IMR-90 (cell line): ENCODE measurements around the gene TRABD2A. TPM values are rescaled to one million over a fixed set of nuclear protein-coding genes. Genes with fewer than 3 reads are reported as not detected.

Source experiments
- ATAC-seq: fragments of 200-7000 bp; cut with Tn5 transposase; 2 replicates; pipeline ENCODE4 v1.9.1; 2020; ENCODE audit warnings: low read depth, mild to moderate bottlenecking, moderate library complexity
- BruUV-seq: library from RNA; stranded (reverse); fragments of 400-500 nt; replicated peaks from 2 replicates; lab custom pipeline; 2021; lab: Mats Ljungman, UMichigan
- CTCF ChIA-PET: fragments of 300-600 bp; formaldehyde crosslinking; extraction: SDS; loops from one replicate; lab custom pipeline; 2021; ENCODE audit warnings: antibody characterized with exemption; lab: Yijun Ruan, JAX
- POLR2A ChIA-PET: fragments of 300-600 bp; sonication (Branson Sonifier 250); formaldehyde crosslinking; loops from one replicate; lab custom pipeline; 2022; ENCODE audit warnings: antibody characterized with exemption; ENCODE audit not compliant: unreplicated experiment; lab: Charles Lee
- DNase-seq: peaks from one replicate; pipeline ENCODE4 v3.0.0; 2013
- H2AFZ ChIP-seq: replicated peaks from 2 replicates; pipeline ENCODE3; 2013; ENCODE audit warnings: low read length, mild to moderate bottlenecking; ENCODE audit not compliant: poor library complexity
- H2AK5ac ChIP-seq: 2 replicates; pipeline ENCODE4 v1.6.1; 2013; ENCODE audit warnings: low read depth, low read length, inconsistent platforms
- H2AK9ac ChIP-seq: replicated peaks from 2 replicates; pipeline ENCODE3; 2013; ENCODE audit warnings: mild to moderate bottlenecking, low read depth, low read length, moderate library complexity; ENCODE audit not compliant: poor library complexity
- H2BK120ac ChIP-seq: 2 replicates; pipeline ENCODE4 v1.6.1; 2013; ENCODE audit warnings: low read depth, low read length, inconsistent platforms
- H2BK15ac ChIP-seq: 3 replicates; pipeline ENCODE4 v1.6.1; 2013; ENCODE audit warnings: low read depth, low read length, inconsistent platforms
- H2BK20ac ChIP-seq: 2 replicates; pipeline ENCODE4 v1.6.1; 2013; ENCODE audit warnings: low read depth, mild to moderate bottlenecking, inconsistent platforms, low read length, moderate library complexity
- H2BK5ac ChIP-seq: 2 replicates; pipeline ENCODE4 v1.6.1; 2013; ENCODE audit warnings: mild to moderate bottlenecking, low read depth, low read length, inconsistent platforms; ENCODE audit not compliant: poor library complexity, severe bottlenecking
- H3K14ac ChIP-seq: replicated peaks from 2 replicates; pipeline ENCODE4 v1.6.1; 2013; ENCODE audit warnings: low read depth, low read length, inconsistent platforms
- H3K18ac ChIP-seq: 2 replicates; pipeline ENCODE4 v1.6.1; 2013; ENCODE audit warnings: low read depth, low read length, control low read depth
- H3K23ac ChIP-seq: 2 replicates; pipeline ENCODE4 v1.6.1; 2013; ENCODE audit warnings: low read depth, low read length, inconsistent platforms
- H3K27ac ChIP-seq: 2 replicates; pipeline ENCODE4 v1.5.1; 2013; ENCODE audit warnings: mild to moderate bottlenecking, control low read depth, low read length; ENCODE audit not compliant: insufficient read depth
- H3K27me3 ChIP-seq: 2 replicates; pipeline ENCODE4 v1.6.1; 2013; ENCODE audit warnings: low read length; ENCODE audit not compliant: control insufficient read depth, insufficient read depth
- H3K36me3 ChIP-seq: 2 replicates; pipeline ENCODE4 v1.6.1; 2013; ENCODE audit warnings: low read length, mixed read lengths; ENCODE audit not compliant: control insufficient read depth, insufficient read depth
- H3K4ac ChIP-seq: 2 replicates; pipeline ENCODE4 v1.6.1; 2013; ENCODE audit warnings: low read depth, low read length, inconsistent platforms
- H3K4me1 ChIP-seq: 2 replicates; pipeline ENCODE4 v1.6.1; 2013; ENCODE audit warnings: low read length, mixed read lengths; ENCODE audit not compliant: control insufficient read depth, insufficient read depth
- H3K4me2 ChIP-seq: 2 replicates; pipeline ENCODE4 v1.6.1; 2013; ENCODE audit warnings: low read depth, mild to moderate bottlenecking, control low read depth, low read length, moderate library complexity
- H3K4me3 ChIP-seq: 2 replicates; pipeline ENCODE4 v1.5.1; 2013; ENCODE audit warnings: low read depth, mild to moderate bottlenecking, control low read depth, low read length, moderate library complexity; ENCODE audit not compliant: insufficient read depth
- H3K56ac ChIP-seq: 2 replicates; pipeline ENCODE4 v1.6.1; 2013; ENCODE audit warnings: low read length, inconsistent platforms; ENCODE audit not compliant: insufficient read depth; ENCODE audit errors: extremely low read depth
- H3K79me1 ChIP-seq, 2 experiments: 2 replicates each; pipeline ENCODE4 v1.6.1; 2013; ENCODE audit warnings: low read length in 2 of 2, inconsistent platforms in 1 of 2, low read depth in 1 of 2
- H3K9ac ChIP-seq: 2 replicates; pipeline ENCODE4 v1.6.1; 2013; ENCODE audit warnings: low read depth, low read length, control low read depth
- H3K9me1 ChIP-seq: 2 replicates; pipeline ENCODE4 v1.6.1; 2013; ENCODE audit warnings: low read length, inconsistent platforms; ENCODE audit not compliant: insufficient read depth
- H3K9me3 ChIP-seq: 2 replicates; pipeline ENCODE4 v1.6.1; 2013; ENCODE audit warnings: low read length; ENCODE audit not compliant: control insufficient read depth, insufficient read depth
- H4K20me1 ChIP-seq: 2 replicates; pipeline ENCODE4 v1.6.1; 2013; ENCODE audit warnings: low read length, inconsistent platforms; ENCODE audit not compliant: insufficient read depth
- H4K5ac ChIP-seq: 2 replicates; pipeline ENCODE4 v1.6.1; 2013; ENCODE audit warnings: mild to moderate bottlenecking, low read depth, low read length, control low read depth
- H4K8ac ChIP-seq, 2 experiments: 2 replicates each; pipeline ENCODE4 v1.6.1; 2013; ENCODE audit warnings: low read depth in 2 of 2, low read length in 2 of 2, control low read depth in 1 of 2, inconsistent platforms in 1 of 2
- H4K91ac ChIP-seq: 2 replicates; pipeline ENCODE4 v1.6.1; 2013; ENCODE audit warnings: low read depth, low read length, inconsistent platforms; ENCODE audit not compliant: insufficient read depth
- BHLHE40 ChIP-seq: fragments of 150-350 bp; IDR thresholded peaks from 2 replicates; pipeline ENCODE4 v1.6.1; 2016; ENCODE audit warnings: mild to moderate bottlenecking, low read depth, low read length
- CEBPB ChIP-seq: IDR thresholded peaks from 2 replicates; pipeline ENCODE4 v1.6.1; 2012; ENCODE audit warnings: low read depth, low read length, improper control_type of control experiment
- CHD1 ChIP-seq: IDR thresholded peaks from 2 replicates; pipeline ENCODE4 v1.6.1; 2012; ENCODE audit warnings: low read depth, low read length, improper control_type of control experiment
- CTCF ChIP-seq: conservative IDR thresholded peaks from 2 replicates; pipeline ENCODE4 v1.5.1; 2012; ENCODE audit warnings: mild to moderate bottlenecking, low read depth, low read length, improper control_type of control experiment
- FOS ChIP-seq: fragments of 150-350 bp; IDR thresholded peaks from 2 replicates; pipeline ENCODE4 v1.6.1; 2016; ENCODE audit warnings: low read depth, low read length
- MAFK ChIP-seq: IDR thresholded peaks from 2 replicates; pipeline ENCODE4 v1.6.1; 2012; ENCODE audit warnings: low read depth, low read length, improper control_type of control experiment
- MAZ ChIP-seq: IDR thresholded peaks from 2 replicates; pipeline ENCODE4 v1.6.1; 2012; ENCODE audit warnings: low read depth, mild to moderate bottlenecking, low read length, improper control_type of control experiment, moderate library complexity, borderline replicate concordance
- MXI1 ChIP-seq: IDR thresholded peaks from 2 replicates; pipeline ENCODE4 v1.6.1; 2012; ENCODE audit warnings: low read depth, mild to moderate bottlenecking, low read length, moderate library complexity, borderline replicate concordance
- NFE2L2 ChIP-seq: fragments of 150-350 bp; IDR thresholded peaks from 2 replicates; pipeline ENCODE4 v1.6.1; 2016; ENCODE audit warnings: low read depth, mild to moderate bottlenecking, low read length
- POLR2A ChIP-seq: IDR thresholded peaks from 2 replicates; pipeline ENCODE4 v1.6.1; 2012; ENCODE audit warnings: mild to moderate bottlenecking, low read depth, low read length
- RAD21 ChIP-seq: IDR thresholded peaks from 2 replicates; pipeline ENCODE4 v1.6.1; 2012; ENCODE audit warnings: low read length, improper control_type of control experiment
- RCOR1 ChIP-seq: IDR thresholded peaks from 2 replicates; pipeline ENCODE4 v1.6.1; 2012; ENCODE audit warnings: mild to moderate bottlenecking, low read length, improper control_type of control experiment; ENCODE audit not compliant: insufficient replicate concordance
- RFX5 ChIP-seq: IDR thresholded peaks from 2 replicates; pipeline ENCODE4 v1.8.0; 2012; ENCODE audit warnings: low read depth, mild to moderate bottlenecking, low read length, moderate library complexity
- SMC3 ChIP-seq: fragments of 150-350 bp; IDR thresholded peaks from 2 replicates; pipeline ENCODE4 v1.6.1; 2016; ENCODE audit warnings: low read depth, mild to moderate bottlenecking, antibody characterized with exemption, low read length, moderate library complexity
- WGBS, 2 experiments: methylation state at CpG; one replicate each; pipeline versions ENCODE4 v1.1.5 to v1.1.7; 2013; ENCODE audit warnings: missing lambda C conversion rate in 2 of 2; ENCODE audit not compliant: insufficient read length in 1 of 2; ENCODE audit errors: extremely low coverage in 2 of 2; 5-methylcytosine and 5-hydroxymethylcytosine counted together
- dilution Hi-C: fragments of 300-500 bp; cut with HindIII; formaldehyde crosslinking; loops from one replicate; pipeline ENCODE4 v1.14.3; 2018; ENCODE audit warnings: low sequenced_read_pairs; ENCODE audit not compliant: unreplicated experiment
- in situ Hi-C: fragments of 300-500 bp; cut with MboI; formaldehyde crosslinking; loops from 3 replicates; pipeline ENCODE4 v1.14.3; 2019; ENCODE audit warnings: low sequenced_read_pairs, inconsistent platforms, mixed read lengths
- intact Hi-C: fragments of 100-400 bp; cut with micrococcal nuclease; formaldehyde crosslinking; loops from 2 replicates; pipeline ENCODE4 v1.10.0; 2022
- polyA plus RNA-seq, 3 experiments: library from polyadenylated mRNA; depleted of rRNA; stranded (reverse); fragments of >200 nt; gene quantifications; 2 replicates each; pipeline ENCODE4 v1.2.3, GENCODE V29; 2012; ENCODE audit warnings: low replicate concordance in 1 of 3
- total RNA-seq: library from RNA; depleted of rRNA; stranded (reverse); fragments of >200 nt; gene quantifications from 2 replicates; pipeline ENCODE4 v1.2.3, GENCODE V29; 2012
- TF ChIP-seq, protein P1 (sequence below): fragments of 150-350 bp; IDR thresholded peaks from 2 replicates; pipeline ENCODE4 v1.6.1; 2017; ENCODE audit warnings: mild to moderate bottlenecking, antibody characterized with exemption, low read length, low read depth
- TF ChIP-seq, protein P2 (sequence below): fragments of 150-350 bp; IDR thresholded peaks from 2 replicates; pipeline ENCODE4 v1.6.1; 2016; ENCODE audit warnings: low read depth, mild to moderate bottlenecking, low read length, moderate library complexity, borderline replicate concordance

The TRABD2A gene
- total and polyA plus RNA-seq, 2 of the 4 experiments (the other 2 are of a cell fraction): 17.6 to 20.3 TPM

DNA sequence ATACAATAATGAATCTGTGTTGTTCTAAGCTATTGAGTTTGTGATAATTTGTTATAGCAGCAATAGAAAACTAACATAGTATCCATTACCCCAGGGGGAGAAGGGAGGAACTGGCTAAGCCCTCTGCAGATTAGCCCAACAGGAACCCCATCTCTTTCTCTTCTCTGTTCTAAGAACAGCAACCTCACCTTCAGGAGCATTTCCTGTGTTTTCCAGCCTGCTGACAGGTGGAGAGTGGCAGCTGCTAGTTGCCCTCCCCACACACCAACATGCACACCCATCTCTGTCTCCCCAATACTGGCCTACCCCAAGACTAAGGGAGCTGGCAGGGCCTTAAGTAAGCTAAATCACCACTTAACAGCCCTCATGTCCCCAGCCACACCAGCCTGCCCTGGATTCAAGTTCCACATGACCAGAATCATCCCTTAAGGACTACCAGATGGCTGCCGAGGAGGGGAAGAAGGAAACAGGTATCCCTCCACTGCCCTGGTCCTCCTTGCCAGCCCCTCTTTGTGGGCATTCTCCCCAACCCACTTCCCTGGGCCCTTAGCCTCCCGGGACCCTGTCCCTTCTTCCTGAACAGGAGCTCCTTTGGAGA, 52.8 kb downstream of the TRABD2A start:
- no peak overlapping the region for H4K91ac ChIP-seq
- no peak overlapping the region for H4K8ac ChIP-seq
- H2BK5ac ChIP-seq: no peak overlapping the region
- no peak overlapping the region for H3K4ac ChIP-seq
- H3K4me2 ChIP-seq: no peak overlapping the region
- no peak overlapping the region for H2AK5ac ChIP-seq
- H3K27me3 ChIP-seq: no peaks in the 10 kb centered on the region
- CTCF ChIA-PET: interaction anchor here (0.6 kb wide), 1 partner anchor 11 kb away, joined by 3 read pairs; no protein-coding TSS in a partner anchor
- H2BK20ac ChIP-seq: no peak overlapping the region
- POLR2A ChIA-PET: no interaction called here
- peaks cover 4% of the 10 kb centered on the region for H3K4me1 ChIP-seq
- no peak overlapping the region for H2BK120ac ChIP-seq
- TF ChIP-seq RCOR1: no peak
- TF ChIP-seq, protein P1, sequence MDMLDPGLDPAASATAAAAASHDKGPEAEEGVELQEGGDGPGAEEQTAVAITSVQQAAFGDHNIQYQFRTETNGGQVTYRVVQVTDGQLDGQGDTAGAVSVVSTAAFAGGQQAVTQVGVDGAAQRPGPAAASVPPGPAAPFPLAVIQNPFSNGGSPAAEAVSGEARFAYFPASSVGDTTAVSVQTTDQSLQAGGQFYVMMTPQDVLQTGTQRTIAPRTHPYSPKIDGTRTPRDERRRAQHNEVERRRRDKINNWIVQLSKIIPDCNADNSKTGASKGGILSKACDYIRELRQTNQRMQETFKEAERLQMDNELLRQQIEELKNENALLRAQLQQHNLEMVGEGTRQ: no peak
- TF ChIP-seq, protein P2, sequence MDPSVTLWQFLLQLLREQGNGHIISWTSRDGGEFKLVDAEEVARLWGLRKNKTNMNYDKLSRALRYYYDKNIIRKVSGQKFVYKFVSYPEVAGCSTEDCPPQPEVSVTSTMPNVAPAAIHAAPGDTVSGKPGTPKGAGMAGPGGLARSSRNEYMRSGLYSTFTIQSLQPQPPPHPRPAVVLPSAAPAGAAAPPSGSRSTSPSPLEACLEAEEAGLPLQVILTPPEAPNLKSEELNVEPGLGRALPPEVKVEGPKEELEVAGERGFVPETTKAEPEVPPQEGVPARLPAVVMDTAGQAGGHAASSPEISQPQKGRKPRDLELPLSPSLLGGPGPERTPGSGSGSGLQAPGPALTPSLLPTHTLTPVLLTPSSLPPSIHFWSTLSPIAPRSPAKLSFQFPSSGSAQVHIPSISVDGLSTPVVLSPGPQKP: no peak
- no peak for TF ChIP-seq FOS
- no peak for TF ChIP-seq CEBPB
- no peak for TF ChIP-seq MXI1
- no peak for TF ChIP-seq MAFK
- TF ChIP-seq CTCF: no peak
- TF ChIP-seq POLR2A: no peak
- no peak for TF ChIP-seq NFE2L2
- no peak for TF ChIP-seq MAZ
- TF ChIP-seq BHLHE40: no peak
- no peak for TF ChIP-seq SMC3
- no peak for TF ChIP-seq CHD1
- TF ChIP-seq RAD21: no peak
- TF ChIP-seq RFX5: no peak
- no peaks in the 10 kb centered on the region for H3K36me3 ChIP-seq
- H4K5ac ChIP-seq: no peak overlapping the region
- no peaks in the 10 kb centered on the region for H4K20me1 ChIP-seq
- no peak overlapping the region for H3K23ac ChIP-seq
- no peak overlapping the region for H2BK15ac ChIP-seq
- WGBS, 2 experiments: no CpG with 5 or more reads among the region's 2 CpGs
- H3K9me3 ChIP-seq: no peaks in the 10 kb centered on the region
- peaks cover 0 to 9% of the 10 kb centered on the region in 2 experiments; a peak in 2 of 4 replicates for H3K79me1 ChIP-seq
- no peak for DNase-seq
- H3K9ac ChIP-seq: no peak overlapping the region
- H3K18ac ChIP-seq: no peak overlapping the region
- in situ Hi-C loops: no loop called here
- peaks cover 16% of the 10 kb centered on the region for H3K9me1 ChIP-seq
- H2AFZ ChIP-seq: no peak overlapping the region
- ATAC-seq: no peak
- no peak overlapping the region for H3K27ac ChIP-seq
- no peak overlapping the region for H3K14ac ChIP-seq
- intact Hi-C loops: no loop called here
- dilution Hi-C loops: no loop called here
- H2AK9ac ChIP-seq: no peak overlapping the region
- H3K4me3 ChIP-seq: no peak overlapping the region
- BruUV-seq: no TSS peak
- H3K56ac ChIP-seq: no peak overlapping the region
